CD4-positive, alpha-beta T cell treated with Interleukin-10 for 1 hour (primary cell): ENCODE data around the gene CRADD.

Experiments
- DNase-seq: peaks from one replicate; pipeline ENCODE4 v3.0.0-alpha.2; 2020

CRADD gene

DNA sequence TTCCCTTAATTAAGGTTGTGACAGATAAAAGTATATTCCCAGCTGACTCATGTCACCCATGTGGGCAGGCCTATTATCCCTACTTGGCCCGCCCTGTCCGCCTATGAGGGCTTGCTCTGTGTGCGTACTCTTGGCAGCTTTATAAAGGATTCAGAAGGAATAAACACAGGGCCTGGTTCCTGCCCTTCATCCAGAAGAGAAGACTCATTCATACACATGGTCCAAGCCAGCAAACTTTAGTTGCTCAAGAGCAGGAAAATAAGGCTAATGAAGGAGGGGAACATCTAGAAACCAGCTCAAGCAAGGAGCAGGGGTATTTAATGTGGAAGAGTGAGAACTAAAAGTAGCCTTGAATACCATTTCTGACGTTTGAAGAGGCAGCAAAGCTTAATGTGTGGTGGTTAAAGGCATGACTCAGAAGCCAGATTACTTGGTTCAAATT is 141.9 kb downstream of the CRADD start:
- DNase-seq: no peak

DNA sequence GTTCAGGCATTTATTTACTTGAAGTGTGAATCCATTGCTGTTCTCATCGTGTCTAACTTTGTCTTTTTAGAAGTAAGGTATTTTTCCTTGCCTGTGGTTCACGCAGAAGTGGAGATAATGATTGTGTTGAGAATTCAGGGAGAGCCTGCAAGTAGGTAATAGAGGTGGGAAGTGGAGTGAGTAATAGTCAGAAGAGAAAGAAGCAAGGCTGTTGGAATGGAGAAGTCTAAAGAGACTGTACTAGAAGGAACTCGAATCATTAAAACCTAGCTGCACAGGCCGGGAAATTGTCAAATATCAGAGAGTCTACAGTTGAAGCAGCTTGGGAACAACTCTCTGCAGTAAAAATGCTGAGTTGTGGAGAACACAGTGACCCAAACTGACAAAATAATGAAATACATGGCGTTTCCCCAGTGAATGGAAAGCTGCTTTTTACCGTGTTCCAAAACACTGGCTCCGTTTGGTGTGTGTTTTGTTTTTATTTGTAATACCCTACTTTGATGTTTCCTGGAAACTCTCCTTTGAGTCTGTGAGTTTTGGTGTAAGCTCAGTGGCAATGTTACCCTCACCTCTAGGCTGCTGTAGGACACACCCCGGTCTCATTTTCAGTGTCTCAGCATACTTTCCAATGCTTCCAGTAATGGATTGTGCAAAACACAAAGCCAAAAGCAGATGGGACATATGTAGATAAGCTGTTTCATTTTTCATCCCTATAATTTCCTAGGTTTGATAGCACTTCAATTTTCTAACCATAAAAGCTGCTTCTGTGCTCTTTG is 146.6 kb downstream of the CRADD start:
- DNase-seq: no peak

DNA sequence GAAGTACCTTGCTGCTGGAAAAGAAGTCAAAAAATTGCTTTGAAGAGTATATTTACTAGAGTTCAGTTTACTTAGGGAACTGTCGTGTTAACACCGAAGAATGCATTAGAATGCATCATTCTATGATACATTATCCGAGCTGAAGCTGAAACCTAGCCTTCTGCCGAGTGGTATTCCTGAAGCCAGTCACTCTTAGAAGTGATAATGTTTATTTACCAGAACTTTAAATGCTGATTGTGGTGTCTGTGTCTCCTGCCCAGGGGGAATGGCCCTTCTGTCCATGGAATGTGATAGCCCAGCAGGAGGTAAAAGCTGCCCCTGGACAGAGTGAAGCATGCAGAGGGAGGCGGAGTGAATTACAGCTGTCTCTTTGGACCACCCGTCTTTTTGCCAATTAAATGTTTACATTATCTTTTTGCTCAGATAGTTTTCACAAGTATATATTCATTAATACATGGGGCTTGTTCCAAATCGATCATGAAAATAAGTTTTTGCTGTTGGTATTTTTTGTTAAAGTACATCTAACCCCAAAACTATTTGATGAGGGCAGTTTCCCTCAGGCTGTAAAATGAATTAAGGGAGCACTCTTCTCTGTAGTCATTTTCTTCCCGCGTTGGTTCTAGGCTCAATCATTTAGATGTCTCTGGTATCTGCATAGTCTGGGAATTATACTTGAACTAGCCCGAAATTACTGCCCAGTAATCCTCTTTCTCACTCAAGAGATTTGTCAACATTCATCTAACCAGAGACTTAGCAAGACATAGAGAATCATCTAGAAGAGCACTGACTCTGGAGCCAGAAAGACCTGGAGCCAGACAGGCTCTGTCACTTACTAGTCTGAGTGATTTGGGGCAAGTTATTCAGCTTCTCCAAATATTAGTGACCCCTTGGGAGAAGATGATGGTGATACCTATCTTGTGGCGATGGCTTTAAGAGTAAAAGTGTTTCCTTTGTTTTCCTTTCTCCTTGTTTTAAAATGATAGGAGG is 147.6 kb downstream of the CRADD start:
- DNase-seq: no peak

- DNase-seq: no peak
Measured at GRCh38 chr12:93825501-93825888, 148.3 kb downstream of the CRADD start.

DNA sequence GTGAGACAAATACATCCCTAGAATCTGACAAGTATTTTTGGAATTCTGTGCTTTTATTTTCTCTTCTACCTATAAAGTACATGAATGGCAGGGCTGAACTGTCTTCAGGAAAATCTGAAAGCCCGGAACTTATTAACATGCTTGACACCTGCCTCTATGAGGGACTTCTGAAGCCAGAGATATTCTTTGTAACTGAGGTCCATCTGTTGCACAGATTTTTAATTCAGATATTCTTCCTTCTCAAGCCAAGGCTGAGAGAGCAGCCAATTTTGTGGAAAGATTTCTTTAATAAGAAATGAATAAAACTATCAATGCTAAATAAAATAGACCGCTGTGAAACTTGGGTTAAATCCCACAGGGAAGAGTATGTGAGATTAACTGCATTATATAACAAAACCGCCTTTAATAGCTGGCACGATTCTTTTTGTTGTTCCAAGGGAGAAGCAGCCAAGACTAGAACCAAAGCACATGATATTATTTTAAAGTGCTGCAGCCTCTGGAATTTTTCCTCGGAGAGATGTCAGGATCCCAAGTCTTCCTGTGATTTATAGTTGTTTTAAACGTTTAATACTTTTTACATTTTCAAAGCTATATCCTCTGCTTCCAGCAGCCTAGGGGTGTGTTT is 148.9 kb downstream of the CRADD start:
- no peak for DNase-seq

GRCh38 chr12:93827179-93827578 is 150.0 kb downstream of the CRADD start:
- no peak for DNase-seq

DNA sequence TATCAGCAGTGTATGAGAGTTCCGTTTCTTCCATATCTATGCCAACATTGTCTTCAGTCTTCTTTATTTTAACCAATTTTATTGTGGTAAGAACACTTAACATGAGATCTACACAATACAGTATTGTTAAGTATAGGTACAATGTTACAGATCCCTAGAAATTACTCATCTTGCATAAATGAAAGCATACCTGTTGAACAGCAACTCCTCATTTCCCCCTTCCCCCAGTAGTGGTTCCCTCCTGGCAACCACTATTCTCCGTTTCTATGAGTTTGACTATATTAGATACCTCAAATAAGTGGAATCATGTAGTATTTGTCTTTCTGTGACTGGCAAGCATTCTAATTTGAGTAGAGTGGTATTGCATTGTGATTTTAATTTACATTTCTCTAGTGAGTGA is 150.5 kb downstream of the CRADD start:
- no peak for DNase-seq

DNA sequence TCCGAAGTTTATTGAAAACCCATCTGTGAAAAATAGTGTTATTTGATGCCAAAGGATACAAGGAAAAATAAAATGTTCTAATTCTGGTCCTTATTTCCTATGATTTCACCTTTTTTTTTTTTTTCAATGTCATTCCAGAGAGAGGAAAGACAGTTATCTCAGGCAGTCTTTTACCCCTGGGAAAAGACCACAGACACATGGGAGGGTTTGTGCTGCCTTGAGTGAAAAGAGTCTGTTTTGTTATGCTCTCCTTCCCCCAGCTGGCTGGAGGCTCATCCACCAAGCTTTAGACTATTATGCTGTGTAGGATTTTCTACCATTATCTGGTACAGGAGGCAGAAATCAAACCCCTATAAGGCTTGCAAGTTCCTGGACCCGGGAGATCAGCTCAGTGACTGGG is 151.8 kb downstream of the CRADD start:
- DNase-seq: no peak

GRCh38 chr12:93831374-93831773 is 154.2 kb downstream of the CRADD start:
- DNase-seq: no peak

DNA sequence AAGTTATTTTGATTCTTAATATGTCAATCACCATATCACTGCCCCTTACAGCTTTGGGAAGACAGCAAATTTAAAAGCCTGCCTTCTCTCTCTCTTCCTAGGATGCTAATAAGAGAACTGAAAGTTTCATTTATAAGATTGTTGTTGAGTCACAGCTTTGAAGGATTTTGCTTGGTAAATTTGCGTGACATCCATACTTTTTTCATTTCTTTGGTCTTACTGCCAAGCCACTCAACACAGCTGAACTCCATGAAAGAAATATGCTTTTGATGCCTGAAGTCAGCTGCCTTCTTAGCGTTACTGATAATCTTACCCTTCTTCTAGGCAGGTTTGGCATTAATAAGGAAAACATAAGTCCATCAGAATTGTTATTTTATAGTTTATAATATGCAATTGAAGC is 155.0 kb downstream of the CRADD start:
- no peak for DNase-seq

- no peak for DNase-seq
Measured at GRCh38 chr12:93833946-93834345, 156.8 kb downstream of the CRADD start.

GRCh38 chr12:93836620-93837260 is 159.6 kb downstream of the CRADD start:
- no peak for DNase-seq

- DNase-seq: no peak
Measured at GRCh38 chr12:93838193-93838592, 161.0 kb downstream of the CRADD start.

- DNase-seq: no peak
Measured at GRCh38 chr12:93839064-93839463, 161.9 kb downstream of the CRADD start.

- DNase-seq: no peak
Measured at GRCh38 chr12:93841671-93842070, 164.5 kb downstream of the CRADD start.

DNA sequence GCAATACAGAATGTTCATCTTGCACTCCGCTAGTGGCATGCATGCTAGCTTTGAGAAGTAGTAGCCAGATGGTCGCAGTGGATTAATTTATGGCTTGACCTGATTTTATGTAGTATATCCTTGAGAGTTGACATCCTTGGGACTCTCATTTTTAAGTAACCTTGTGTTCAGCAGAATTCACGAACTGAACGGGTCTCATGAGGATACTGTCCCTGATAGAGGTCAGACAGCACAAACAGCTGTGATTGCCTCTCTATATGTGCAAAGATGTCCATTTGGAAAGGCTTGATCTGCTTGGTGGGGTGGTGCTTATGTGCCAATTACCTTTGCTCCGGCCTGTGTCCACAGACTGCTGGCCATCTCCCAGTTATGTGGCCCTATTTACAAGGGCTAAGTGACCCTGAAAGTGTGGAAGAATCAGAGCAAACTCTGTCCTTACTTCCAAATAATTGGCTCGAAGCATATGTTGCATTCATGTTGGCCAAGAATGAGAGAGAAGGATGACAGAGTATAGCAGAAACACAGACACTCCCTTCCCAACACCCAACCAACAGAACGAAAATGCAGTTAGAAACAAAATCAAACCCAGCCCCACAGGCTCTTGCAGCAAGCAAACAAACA is 167.1 kb downstream of the CRADD start:
- no peak for DNase-seq

DNA sequence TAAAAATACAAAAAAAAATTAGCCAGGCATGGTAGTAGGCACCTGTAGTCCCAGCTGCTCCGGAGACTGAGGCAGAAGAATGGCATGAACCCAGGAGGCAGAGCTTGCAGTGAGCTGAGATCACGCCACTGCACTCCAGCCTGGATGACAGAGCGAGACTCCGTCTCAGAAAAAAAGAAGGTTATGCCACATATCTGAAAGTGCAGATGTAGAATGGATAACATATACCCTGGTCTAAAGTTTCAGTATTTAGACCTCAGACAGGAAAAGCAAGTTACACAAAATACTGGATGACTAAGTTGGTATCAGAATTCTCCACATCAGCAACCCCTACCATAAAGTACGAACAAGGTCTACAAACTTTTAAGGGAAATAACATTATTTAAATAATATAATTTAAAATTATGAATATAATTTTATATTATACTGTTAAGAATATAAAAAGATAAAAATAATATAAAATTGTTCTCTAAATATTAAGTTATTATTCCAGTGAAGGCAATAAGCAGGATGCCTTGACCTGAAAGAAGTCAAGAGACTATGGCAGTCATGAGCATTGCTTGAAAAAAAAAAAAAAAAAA is 169.9 kb downstream of the CRADD start:
- DNase-seq: no peak

- no peak for DNase-seq
Measured at GRCh38 chr12:93847517-93848474, 170.6 kb downstream of the CRADD start.

- DNase-seq: peak; percentile 12
Measured at GRCh38 chr12:93848523-93849101, 171.4 kb downstream of the CRADD start.

GRCh38 chr12:93849946-93850345 is 172.8 kb downstream of the CRADD start:
- no peak for DNase-seq
